ENCODE data around the gene BTN1A1.

DNA sequence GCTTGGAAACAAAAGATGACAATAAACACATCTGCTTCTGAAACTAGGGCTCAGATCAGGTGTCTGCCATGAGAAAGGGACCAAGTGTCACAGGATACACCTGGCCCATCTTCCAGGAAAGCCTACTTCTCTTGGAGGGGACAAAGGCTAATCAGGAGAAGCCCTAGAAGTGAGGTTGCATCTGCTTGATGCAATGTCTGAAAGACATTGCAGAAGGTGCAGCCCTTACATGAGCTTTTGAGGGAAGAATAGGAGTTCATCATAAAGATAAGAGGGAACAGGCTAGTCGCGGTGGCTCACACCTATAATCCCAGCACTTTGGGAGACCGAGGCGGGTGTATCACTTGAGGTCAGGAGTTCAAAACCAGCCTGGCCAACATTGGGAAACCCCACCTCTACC lies 2.5 kb upstream of the BTN1A1 start:
- TF ChIP-seq POLR2AphosphoS5 (IDR thresholded peaks at IDR 0.05) = no peak
- TF ChIP-seq, protein P1, sequence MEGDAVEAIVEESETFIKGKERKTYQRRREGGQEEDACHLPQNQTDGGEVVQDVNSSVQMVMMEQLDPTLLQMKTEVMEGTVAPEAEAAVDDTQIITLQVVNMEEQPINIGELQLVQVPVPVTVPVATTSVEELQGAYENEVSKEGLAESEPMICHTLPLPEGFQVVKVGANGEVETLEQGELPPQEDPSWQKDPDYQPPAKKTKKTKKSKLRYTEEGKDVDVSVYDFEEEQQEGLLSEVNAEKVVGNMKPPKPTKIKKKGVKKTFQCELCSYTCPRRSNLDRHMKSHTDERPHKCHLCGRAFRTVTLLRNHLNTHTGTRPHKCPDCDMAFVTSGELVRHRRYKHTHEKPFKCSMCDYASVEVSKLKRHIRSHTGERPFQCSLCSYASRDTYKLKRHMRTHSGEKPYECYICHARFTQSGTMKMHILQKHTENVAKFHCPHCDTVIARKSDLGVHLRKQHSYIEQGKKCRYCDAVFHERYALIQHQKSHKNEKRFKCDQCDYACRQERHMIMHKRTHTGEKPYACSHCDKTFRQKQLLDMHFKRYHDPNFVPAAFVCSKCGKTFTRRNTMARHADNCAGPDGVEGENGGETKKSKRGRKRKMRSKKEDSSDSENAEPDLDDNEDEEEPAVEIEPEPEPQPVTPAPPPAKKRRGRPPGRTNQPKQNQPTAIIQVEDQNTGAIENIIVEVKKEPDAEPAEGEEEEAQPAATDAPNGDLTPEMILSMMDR (IDR thresholded peaks at IDR 0.05) = no peak

Data from transverse colon (tissue), 4 donors.